Transverse colon (tissue), 4 donors: ENCODE results near the gene ZNF316. TPM values are rescaled to one million over a fixed set of nuclear protein-coding genes. Genes with fewer than 3 reads are reported as not detected.

Experiments used
- DNase-seq: peaks from one replicate; pipeline ENCODE4 v3.0.0-alpha.2; 2019
- H3K27ac ChIP-seq, 4 donors: fragments of 200-600 bp; sonication (generic); 2 replicates each; pipeline ENCODE4 v1.5.1; 2016 to 2018; ENCODE audit warnings: inconsistent platforms in 4 of 4
- H3K27me3 ChIP-seq: fragments of 200-600 bp; sonication (generic); 2 replicates; pipeline ENCODE4 v1.5.1; 2017; ENCODE audit warnings: inconsistent platforms
- H3K36me3 ChIP-seq, 4 donors: fragments of 200-600 bp; sonication (generic); 2 replicates each; pipeline ENCODE4 v1.5.1; 2017 to 2019; ENCODE audit warnings: inconsistent platforms in 4 of 4
- H3K4me1 ChIP-seq, 4 donors: fragments of 200-600 bp; sonication (generic); 2 replicates each; pipeline ENCODE4 v1.5.1; 2017 to 2020; ENCODE audit warnings: inconsistent platforms in 4 of 4
- H3K4me3 ChIP-seq, 4 donors: fragments of 200-600 bp; sonication (generic); 1 replicate in 1 of 4; 2 replicates in 3 of 4; pipeline versions ENCODE4 v1.5.1 to v1.6.1; 2017 to 2019; ENCODE audit warnings: inconsistent platforms in 4 of 4
- H3K9me3 ChIP-seq, 2 donors: fragments of 200-600 bp; sonication (generic); 2 replicates each; pipeline ENCODE4 v1.5.1; 2017 to 2019; ENCODE audit warnings: inconsistent platforms in 2 of 2
- CTCF ChIP-seq, 5 experiments: fragments of 200-600 bp in 3 of 5; fragments of 450-650 bp in 2 of 5; sonication (generic) in 3 of 5; IDR thresholded peaks; 1 replicate in 2 of 5; 2 replicates in 3 of 5; pipeline ENCODE4 v1.5.1; 2016 to 2017; ENCODE audit warnings: antibody characterized with exemption in 5 of 5, inconsistent platforms in 3 of 5, mild to moderate bottlenecking in 2 of 5, moderate library complexity in 1 of 5
- EP300 ChIP-seq: sonication (generic); formaldehyde crosslinking; IDR thresholded peaks from one replicate; pipeline ENCODE4 v1.6.1; 2017; ENCODE audit warnings: antibody characterized with exemption, low read depth
- POLR2A ChIP-seq: fragments of 450-650 bp; IDR thresholded peaks from one replicate; pipeline ENCODE4 v1.6.1; 2016; ENCODE audit warnings: antibody characterized with exemption, mild to moderate bottlenecking, moderate library complexity
- POLR2AphosphoS5 ChIP-seq, 3 donors: sonication (generic); formaldehyde crosslinking; IDR thresholded peaks; one replicate each; pipeline ENCODE4 v1.6.1; 2016; ENCODE audit warnings: antibody characterized with exemption in 3 of 3
- WGBS, 2 donors: methylation state at CpG; one replicate each; pipeline ENCODE4 v1.1.5; 2018; ENCODE audit warnings: low coverage in 1 of 2; 5-methylcytosine and 5-hydroxymethylcytosine counted together
- in situ Hi-C, 4 donors: fragments of 200-750 bp; cut with MboI; loops; one replicate each; pipeline versions ENCODE4 v1.15.0 to v1.15.1; 2017; ENCODE audit warnings: low sequenced_read_pairs in 3 of 4, low pct_ligation_motif_present in 1 of 4, low pct_unique_long_range_greater_than_20kb in 1 of 4
- intact Hi-C: fragments of 100-400 bp; cut with DNase I; formaldehyde crosslinking; loops from one replicate; pipeline ENCODE4 v1.15.1; 2023; ENCODE audit warnings: low total_unique reads
- total RNA-seq, 4 donors: library from RNA; depleted of rRNA; stranded (reverse); fragments of >200 nt; gene quantifications; one replicate each; pipeline ENCODE4 v1.1.0, GENCODE V29; 2016

The ZNF316 gene
- total RNA-seq, 4 donors from 2014 or later = 15.3 to 188 (median 50.9) TPM

GRCh38 chr7:6646465-6646864, 9.3 kb downstream of the ZNF316 start:
- intact Hi-C loops (no loop called here), in situ Hi-C loops (no loop called here)
- Histone ChIP-seq H3K4me1 (no peaks in the 10 kb centered on the region), H3K27ac (no peak overlapping the region), H3K27me3 (no peaks in the 10 kb centered on the region), H3K4me3 (no peak overlapping the region), H3K36me3 (peaks cover 0 to 36% (median 12%) of the 10 kb centered on the region in 4 donors), H3K9me3 (no peaks in the 10 kb centered on the region)
- 79% methylated on average over 5 of the region's 8 CpGs; no CpG with 5 or more reads in 1 of the 2 donors for WGBS, 2 donors
- TF ChIP-seq POLR2A (no peak), CTCF (IDR thresholded peaks at IDR 0.05) (no peak), POLR2AphosphoS5 (IDR thresholded peaks at IDR 0.05) (no peak), EP300 (no peak)
- no peak for DNase-seq

- 70 to 88% methylated on average over 2 to 8 of the region's 8 CpGs for WGBS, 2 donors
- DNase-seq = no peak
- no peaks in the 10 kb centered on the region for H3K27me3 ChIP-seq
- intact Hi-C loops = no loop called here
- in situ Hi-C loops = no loop called here
- H3K27ac ChIP-seq = no peak overlapping the region
- no peak for TF ChIP-seq POLR2AphosphoS5 (IDR thresholded peaks at IDR 0.05)
- no peak for TF ChIP-seq CTCF (IDR thresholded peaks at IDR 0.05)
- no peak for TF ChIP-seq POLR2A
- no peak for TF ChIP-seq EP300
- H3K36me3 ChIP-seq = peaks cover 0 to 37% (median 13%) of the 10 kb centered on the region in 4 donors
- no peak overlapping the region for H3K4me3 ChIP-seq
- H3K9me3 ChIP-seq = no peaks in the 10 kb centered on the region
- H3K4me1 ChIP-seq = no peaks in the 10 kb centered on the region
Observed at GRCh38 chr7:6647080-6647479, 10.0 kb downstream of the ZNF316 start.

GRCh38 chr7:6647541-6647940, 10.4 kb downstream of the ZNF316 start:
- WGBS, 2 donors = 96% methylated on average over 14 of the region's 14 CpGs; no CpG with 5 or more reads in 1 of the 2 donors
- Histone ChIP-seq H3K36me3 (peaks cover 0 to 39% (median 15%) of the 10 kb centered on the region in 4 donors), H3K27me3 (no peaks in the 10 kb centered on the region), H3K4me3 (no peak overlapping the region), H3K9me3 (no peaks in the 10 kb centered on the region), H3K27ac (no peak overlapping the region), H3K4me1 (no peaks in the 10 kb centered on the region)
- intact Hi-C loops = no loop called here
- no peak for DNase-seq
- TF ChIP-seq POLR2A = no peak
- no peak for TF ChIP-seq POLR2AphosphoS5 (IDR thresholded peaks at IDR 0.05)
- TF ChIP-seq EP300 = no peak
- no peak for TF ChIP-seq CTCF (IDR thresholded peaks at IDR 0.05)
- in situ Hi-C loops = no loop called here

- Histone ChIP-seq H3K27ac (no peak overlapping the region), H3K27me3 (no peaks in the 10 kb centered on the region), H3K4me3 (no peak overlapping the region), H3K36me3 (peaks cover 0 to 45% (median 15%) of the 10 kb centered on the region in 4 donors), H3K4me1 (no peaks in the 10 kb centered on the region), H3K9me3 (no peaks in the 10 kb centered on the region)
- WGBS, 2 donors = 86% methylated on average over 17 of the region's 17 CpGs; no CpG with 5 or more reads in 1 of the 2 donors
- DNase-seq = no peak
- TF ChIP-seq POLR2A = no peak
- no peak for TF ChIP-seq CTCF (IDR thresholded peaks at IDR 0.05)
- TF ChIP-seq POLR2AphosphoS5 (IDR thresholded peaks at IDR 0.05) = no peak
- TF ChIP-seq EP300 = no peak
- in situ Hi-C loops (no loop called here), intact Hi-C loops (no loop called here)
Observed at GRCh38 chr7:6648066-6648814, 11.1 kb downstream of the ZNF316 start.
